Activated T-cell treated with anti-CD3 and anti-CD28 coated beads for 1 hour (primary cell): ENCODE measurements around the gene PAFAH1B2.
"Not testable (repeated sequence)": the region's sequence is repeated elsewhere in the genome, so short reads cannot be mapped to it uniquely, and the experiment has no call there.

Source experiments
- DNase-seq: peaks from one replicate; pipeline ENCODE4 v3.0.0-alpha.2; 2020; ENCODE audit warnings: low read depth

The PAFAH1B2 gene

GRCh38 chr11:117203069-117203407 lies 59.0 kb downstream of the PAFAH1B2 start:
- no peak for DNase-seq

- DNase-seq, result no peak
Observed at GRCh38 chr11:117204283-117205080, 60.4 kb downstream of the PAFAH1B2 start.

- no peak for DNase-seq
Observed at GRCh38 chr11:117205211-117205818, 61.2 kb downstream of the PAFAH1B2 start.

- not testable (repeated sequence) for DNase-seq
Observed at GRCh38 chr11:117206111-117206510, 62.0 kb downstream of the PAFAH1B2 start.

- DNase-seq, result not testable (repeated sequence)
Observed at GRCh38 chr11:117206859-117207258, 62.8 kb downstream of the PAFAH1B2 start.

- DNase-seq, result not testable (repeated sequence)
Observed at GRCh38 chr11:117207481-117207880, 63.4 kb downstream of the PAFAH1B2 start.

- DNase-seq, result not testable (repeated sequence)
Observed at GRCh38 chr11:117208710-117209109, 64.6 kb downstream of the PAFAH1B2 start.

GRCh38 chr11:117209351-117210125 lies 65.5 kb downstream of the PAFAH1B2 start:
- not testable (repeated sequence) for DNase-seq

GRCh38 chr11:117210620-117211019 lies 66.5 kb downstream of the PAFAH1B2 start:
- DNase-seq, result no peak

- DNase-seq, result no peak
Observed at GRCh38 chr11:117212697-117213355, 68.7 kb downstream of the PAFAH1B2 start.

- DNase-seq, result no peak
Observed at GRCh38 chr11:117214404-117215110, 70.5 kb downstream of the PAFAH1B2 start.

- no peak for DNase-seq
Observed at GRCh38 chr11:117217141-117218084, 73.3 kb downstream of the PAFAH1B2 start.

GRCh38 chr11:117218133-117218915 lies 74.2 kb downstream of the PAFAH1B2 start:
- no peak for DNase-seq

GRCh38 chr11:117219001-117219400 lies 74.9 kb downstream of the PAFAH1B2 start:
- DNase-seq, result no peak

GRCh38 chr11:117219455-117219854 lies 75.4 kb downstream of the PAFAH1B2 start:
- DNase-seq, result no peak

- DNase-seq, result no peak
Observed at GRCh38 chr11:117219995-117220394, 75.9 kb downstream of the PAFAH1B2 start.

GRCh38 chr11:117220568-117220967 lies 76.5 kb downstream of the PAFAH1B2 start:
- no peak for DNase-seq

GRCh38 chr11:117220999-117221774 lies 77.1 kb downstream of the PAFAH1B2 start:
- DNase-seq, result no peak
